GM18951 (cell line): Measurements from ENCODE around the gene OR6F1.
"Not testable (repeated sequence)": the region's sequence is repeated elsewhere in the genome, so short reads cannot be mapped to it uniquely, and the experiment has no call there.

Experiments used
- POLR2A ChIP-seq: IDR thresholded peaks from 4 replicates; pipeline ENCODE4 v1.6.1; 2011; ENCODE audit warnings: mild to moderate bottlenecking; ENCODE audit not compliant: insufficient read length, insufficient read depth; ENCODE audit errors: extremely low read depth
- in situ Hi-C: fragments of 300-500 bp; cut with MboI; formaldehyde crosslinking; loops from one replicate; pipeline ENCODE4 v1.12.0; 2022; ENCODE audit warnings: low sequenced_read_pairs, mixed read lengths, inconsistent platforms; ENCODE audit not compliant: unreplicated experiment

The OR6F1 gene

DNA sequence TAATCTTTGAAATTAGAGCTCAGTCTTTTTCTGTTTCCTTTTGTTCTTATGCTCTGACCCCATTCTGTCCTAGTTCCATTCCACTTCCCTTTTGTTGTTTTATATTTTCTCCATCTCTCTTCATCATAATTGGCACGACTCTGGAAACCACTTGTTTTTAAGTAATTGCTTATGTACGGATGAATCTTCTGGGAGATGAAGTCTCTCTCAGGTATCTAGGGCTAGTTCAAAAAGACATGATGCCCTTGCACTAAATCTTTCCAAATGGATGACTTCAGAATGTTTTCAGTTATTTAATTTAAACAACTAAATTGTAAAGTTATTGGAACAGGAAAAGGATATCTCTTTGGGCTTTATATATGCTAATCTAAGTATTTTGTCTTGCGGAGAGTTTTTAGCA is at the start of gene OR6F1:
Gene OR6F1 (minus strand): TSS at position 101 of the 400 bp plus-strand sequence. CDS start 3,891 bp downstream, outside the sequence.
- TF ChIP-seq POLR2A, result no peak
- in situ Hi-C loops, result no loop called here

DNA sequence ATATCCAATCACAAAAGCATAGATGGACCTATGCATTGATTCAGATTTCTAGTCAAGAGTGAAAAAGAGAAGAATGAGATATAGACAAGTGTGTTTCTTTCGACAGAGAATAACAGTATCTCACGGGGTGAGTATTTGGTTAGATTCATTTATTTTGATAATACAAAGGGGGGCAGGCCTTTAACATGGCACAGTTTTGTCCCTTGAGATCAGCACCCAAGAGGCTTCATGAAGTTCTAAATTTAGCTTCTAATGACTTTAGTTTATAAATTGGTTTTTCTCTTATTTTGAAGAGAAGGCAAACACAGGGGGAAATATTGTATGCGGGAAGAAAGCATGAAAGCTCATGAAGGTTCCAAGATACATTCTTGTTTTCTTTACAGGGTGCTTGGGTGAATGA is 44.0 kb upstream of the OR6F1 start, which contains the start of gene OR1C1:
Gene OR1C1 (minus strand): TSS at position 101 of the 400 bp plus-strand sequence. CDS start 2,150 bp downstream, outside the sequence.
- in situ Hi-C loops, result no loop called here
- no peak for TF ChIP-seq POLR2A

DNA sequence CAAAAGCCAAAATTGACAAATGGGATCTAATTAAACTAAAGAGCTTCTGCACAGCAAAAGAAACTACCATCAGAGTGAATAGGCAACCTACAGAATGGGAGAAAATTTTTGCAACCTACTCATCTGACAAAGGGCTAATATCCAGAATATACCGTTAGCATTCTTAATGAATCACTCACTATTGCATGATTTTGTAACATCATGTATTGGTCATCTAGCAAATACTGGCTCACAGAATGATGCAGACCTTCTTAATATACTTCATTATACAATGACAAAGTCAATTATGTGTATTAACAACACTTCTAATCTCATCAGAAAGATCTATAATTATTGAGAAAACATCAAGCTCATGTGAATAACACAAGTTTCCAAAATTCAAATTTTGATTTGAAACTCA is 37.9 kb upstream of the OR6F1 start:
- in situ Hi-C loops, result not testable (repeated sequence)

DNA sequence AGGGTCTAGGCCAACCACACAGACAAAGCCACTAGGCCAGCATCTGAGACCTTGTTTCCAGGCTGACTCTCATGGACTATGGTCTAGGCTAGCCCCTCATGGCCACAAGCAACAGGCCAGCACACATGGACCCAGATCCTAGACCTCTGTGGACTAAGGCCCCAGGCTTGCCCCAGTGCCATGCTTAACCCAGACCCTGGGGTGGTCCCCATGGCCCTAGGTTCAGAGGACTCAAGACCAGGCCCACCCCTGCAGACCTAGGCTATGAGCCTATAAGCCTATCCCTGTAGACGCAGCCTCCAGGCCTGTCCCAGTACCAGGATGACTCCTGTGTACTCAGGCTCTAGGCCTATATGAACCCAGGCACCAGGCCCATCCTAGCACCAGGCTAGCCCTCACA is 33.4 kb upstream of the OR6F1 start:
- no peak for TF ChIP-seq POLR2A
- in situ Hi-C loops, result no loop called here

DNA sequence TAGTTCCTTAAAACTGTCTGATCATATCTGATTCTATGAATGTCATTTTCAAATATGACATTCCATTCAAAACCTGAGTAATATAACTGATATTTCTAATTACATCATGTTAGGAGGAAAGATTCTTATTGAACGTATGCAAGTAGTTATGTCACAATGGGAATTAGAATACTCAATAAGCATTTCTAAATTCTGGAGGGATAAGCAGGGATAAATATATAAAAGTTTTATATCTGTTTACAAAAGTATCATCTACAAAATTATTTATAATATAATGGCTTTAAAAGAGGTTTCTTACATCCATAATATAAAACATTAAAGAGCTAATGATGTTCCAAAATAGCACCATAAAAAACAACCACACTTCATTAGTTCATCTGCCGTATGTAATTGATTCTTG is 31.6 kb upstream of the OR6F1 start, which contains the start of gene OR14A2:
Gene OR14A2 (minus strand): TSS at position 101 of the 400 bp plus-strand sequence.
- in situ Hi-C loops, result no loop called here
- no peak for TF ChIP-seq POLR2A

DNA sequence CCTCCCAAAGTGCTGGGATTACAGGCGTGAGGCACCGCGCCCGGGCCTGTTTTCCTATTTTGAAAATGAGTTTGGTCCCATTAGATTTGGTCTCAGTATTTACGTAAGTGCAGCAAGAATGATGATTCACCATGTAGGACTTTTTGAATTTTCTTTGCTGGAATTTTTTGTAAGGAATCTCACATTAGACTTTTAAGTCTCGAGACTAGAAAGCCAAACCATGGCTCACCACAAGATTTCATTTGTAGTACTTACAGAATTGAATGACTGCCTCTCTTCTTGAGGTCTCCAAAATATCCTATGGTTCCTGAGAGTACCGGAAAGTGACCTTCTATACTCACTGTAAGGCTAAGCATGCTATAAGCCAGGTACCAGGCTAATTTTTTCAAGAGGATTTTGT is 31.2 kb upstream of the OR6F1 start:
- TF ChIP-seq POLR2A, result no peak
- in situ Hi-C loops, result no loop called here

DNA sequence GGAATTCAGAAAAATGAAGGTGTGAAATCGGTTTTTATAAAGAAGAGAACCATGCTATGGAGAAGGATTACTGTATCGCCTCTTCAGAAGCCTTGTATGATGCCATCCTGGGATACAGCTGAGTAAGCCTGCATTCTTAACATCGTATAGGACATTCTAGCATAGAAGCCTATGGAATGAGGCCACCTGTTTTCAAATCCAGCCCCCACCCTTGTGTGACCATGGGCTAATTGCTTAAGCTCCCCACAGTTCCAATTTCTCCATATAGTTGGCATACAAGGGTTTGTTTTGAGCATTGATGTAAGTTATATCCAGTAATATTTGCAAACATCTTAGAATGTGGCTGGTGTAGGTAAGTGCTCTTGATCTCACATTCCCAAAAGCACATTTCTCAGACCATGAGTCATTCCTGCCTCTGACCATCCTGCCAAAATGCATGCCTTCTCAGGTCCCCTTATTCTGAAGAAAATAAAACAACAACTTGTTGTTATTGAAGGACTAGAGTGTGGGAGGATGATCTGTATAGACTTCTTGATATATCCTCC is 30.0 kb upstream of the OR6F1 start:
- in situ Hi-C loops, result no loop called here
- no peak for TF ChIP-seq POLR2A

DNA sequence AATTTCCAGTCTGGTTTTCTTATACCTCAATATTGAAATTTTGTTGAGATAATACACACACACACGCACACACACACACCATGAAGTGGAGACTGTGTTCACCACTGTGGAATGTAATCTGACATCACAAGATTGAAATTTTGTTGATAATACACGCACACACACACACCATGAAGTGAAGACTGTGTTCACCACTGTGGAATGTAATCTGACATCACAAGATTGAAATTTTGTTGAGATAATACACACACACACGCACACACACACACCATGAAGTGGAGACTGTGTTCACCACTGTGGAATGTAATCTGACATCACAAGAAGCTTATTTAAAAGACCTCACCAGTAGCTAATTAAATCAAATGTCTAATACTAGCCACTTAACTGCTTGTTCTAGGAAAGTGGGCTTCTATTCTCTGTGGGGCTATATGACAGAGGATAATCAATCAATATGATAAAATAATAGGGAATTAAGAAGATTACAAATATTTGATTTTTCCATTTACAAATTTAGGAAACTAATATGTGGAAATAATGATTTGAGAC is 25.8 kb upstream of the OR6F1 start:
- in situ Hi-C loops, result not testable (repeated sequence)

DNA sequence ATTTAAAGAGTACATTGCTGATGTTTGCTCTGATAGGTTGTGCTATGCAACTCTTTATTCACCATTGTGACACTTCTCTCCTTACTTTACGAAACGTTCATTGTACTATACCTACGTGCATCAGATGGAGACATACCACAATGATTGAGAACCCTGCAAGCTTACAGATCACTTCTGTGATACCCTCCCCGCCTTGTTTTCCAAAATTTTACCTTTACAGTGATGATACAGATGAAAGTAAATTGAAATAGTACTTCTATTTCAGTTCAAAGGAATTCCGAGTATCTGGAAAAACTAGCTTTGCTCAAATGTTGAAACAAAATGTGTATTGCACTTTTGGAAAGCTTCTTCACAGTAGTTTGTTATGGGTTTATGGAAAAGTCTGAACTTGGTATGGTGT is 25.3 kb upstream of the OR6F1 start:
- in situ Hi-C loops, result no loop called here
- no peak for TF ChIP-seq POLR2A

DNA sequence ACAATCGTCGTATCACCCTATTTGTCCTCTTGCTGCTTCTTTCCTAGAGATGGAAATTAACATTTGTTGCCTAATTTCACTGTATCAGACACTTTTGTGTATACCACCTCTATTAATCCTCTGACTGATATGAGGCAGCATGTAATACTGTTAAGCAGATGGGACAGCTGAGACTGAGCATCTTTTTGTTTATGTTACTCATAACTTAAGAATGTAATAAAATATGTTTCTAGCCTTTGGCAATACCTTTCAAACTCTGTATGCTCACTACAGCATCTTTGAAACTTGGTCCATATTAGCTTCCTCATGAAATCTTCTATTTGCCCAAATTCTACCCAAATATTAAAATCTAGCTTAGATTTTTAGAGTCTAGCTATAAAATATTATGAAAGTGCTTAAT is 24.3 kb upstream of the OR6F1 start:
- in situ Hi-C loops, result no loop called here
- no peak for TF ChIP-seq POLR2A

DNA sequence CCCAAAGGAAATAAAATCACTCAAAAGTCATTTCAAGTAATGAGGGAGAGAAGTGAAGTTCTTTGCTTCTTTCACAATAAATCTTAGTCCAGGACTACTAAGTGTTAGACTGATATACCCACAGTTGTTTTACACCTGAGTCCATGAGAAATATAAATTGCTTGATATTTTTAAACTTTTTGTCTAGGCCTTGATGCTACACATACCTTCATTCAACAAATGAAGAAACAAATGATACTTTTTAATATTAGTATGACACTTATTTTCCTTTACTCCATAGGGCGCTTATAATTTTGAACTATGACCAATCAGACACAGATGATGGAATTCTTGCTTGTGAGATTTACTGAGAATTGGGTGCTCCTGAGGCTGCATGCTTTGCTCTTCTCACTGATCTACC is 21.9 kb upstream of the OR6F1 start, which contains the start of gene OR14K1:
Gene OR14K1 (plus strand): TSS at position 301 of the 400 bp plus-strand sequence. CDS start 0 bp downstream, at position 301.
- in situ Hi-C loops, result no loop called here
- TF ChIP-seq POLR2A, result no peak

DNA sequence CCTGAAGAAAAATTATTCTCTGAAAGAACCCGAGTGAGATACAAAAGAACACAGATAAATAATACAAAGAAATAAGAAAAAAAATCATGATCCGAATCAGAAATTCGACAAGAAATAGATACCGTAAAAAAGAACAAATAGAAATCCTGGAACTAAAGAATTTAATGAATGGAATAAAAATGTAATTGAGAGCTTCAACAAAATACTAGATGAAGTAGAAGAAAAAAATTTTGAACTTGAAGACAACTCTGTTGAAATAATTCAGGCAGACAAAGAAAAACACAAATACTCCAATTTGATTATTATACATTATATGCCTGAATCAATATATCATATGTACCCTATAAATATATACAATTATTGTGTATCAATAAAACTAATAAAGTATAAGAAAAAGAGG is 4.8 kb upstream of the OR6F1 start:
- no peak for TF ChIP-seq POLR2A
- in situ Hi-C loops, result no loop called here

DNA sequence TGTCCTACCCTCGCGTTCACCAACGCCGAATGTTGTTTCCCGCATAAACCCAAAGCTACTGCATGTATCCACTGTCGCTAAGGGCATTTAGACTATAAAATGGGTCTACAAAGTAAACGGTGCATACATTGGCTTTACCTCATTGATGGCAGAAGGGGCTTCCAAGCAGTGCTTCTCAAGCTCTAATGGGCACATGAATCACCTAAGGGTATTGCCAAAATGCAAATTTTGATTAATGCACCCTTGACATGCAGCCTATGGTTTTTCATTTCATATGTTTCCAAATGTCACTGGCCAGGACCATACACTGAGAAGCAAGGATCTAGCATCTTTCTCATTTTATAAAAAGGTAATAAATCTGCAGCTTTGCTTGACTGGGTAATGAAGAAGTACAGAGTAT is 2.7 kb downstream of the OR6F1 start:
- in situ Hi-C loops, result no loop called here
- no peak for TF ChIP-seq POLR2A

DNA sequence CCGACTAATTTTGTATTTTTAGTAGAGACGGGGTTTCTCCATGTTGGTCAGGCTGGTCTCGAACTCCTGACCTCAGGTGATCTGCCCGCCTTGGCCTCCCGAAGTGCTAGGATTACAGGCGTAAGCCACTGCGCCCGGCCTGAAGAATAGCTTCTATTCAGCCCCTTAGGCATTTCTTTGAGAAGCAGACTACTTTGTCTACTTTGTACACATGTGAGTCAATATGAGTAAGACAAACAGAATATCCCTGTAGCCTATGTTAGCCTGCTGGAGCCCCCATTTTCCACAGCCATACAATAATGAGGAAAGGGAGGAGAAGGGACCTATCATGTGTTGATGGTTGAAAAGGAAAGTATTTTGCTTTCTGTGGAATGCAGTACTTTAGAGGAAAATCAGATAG is 5.8 kb downstream of the OR6F1 start:
- in situ Hi-C loops, result not testable (repeated sequence)

DNA sequence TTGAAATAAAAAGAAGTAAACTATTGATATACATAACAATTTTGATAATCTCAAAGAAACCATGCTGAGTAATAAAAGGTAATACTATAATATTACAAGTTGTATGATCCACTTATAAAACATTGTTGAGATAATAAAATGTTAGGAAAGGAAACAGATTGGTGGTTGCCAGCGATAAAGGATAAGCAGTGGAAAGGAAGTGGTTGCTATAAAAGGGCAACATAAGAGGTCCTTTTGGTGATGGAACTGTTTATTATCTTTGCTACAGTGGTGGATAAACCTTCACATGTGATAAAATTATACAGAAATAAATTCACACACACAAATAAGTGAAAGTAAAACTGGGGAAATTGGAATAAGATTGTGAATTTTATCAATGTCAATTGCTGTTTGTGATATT is 15.1 kb downstream of the OR6F1 start:
- TF ChIP-seq POLR2A, result no peak
- in situ Hi-C loops, result no loop called here

DNA sequence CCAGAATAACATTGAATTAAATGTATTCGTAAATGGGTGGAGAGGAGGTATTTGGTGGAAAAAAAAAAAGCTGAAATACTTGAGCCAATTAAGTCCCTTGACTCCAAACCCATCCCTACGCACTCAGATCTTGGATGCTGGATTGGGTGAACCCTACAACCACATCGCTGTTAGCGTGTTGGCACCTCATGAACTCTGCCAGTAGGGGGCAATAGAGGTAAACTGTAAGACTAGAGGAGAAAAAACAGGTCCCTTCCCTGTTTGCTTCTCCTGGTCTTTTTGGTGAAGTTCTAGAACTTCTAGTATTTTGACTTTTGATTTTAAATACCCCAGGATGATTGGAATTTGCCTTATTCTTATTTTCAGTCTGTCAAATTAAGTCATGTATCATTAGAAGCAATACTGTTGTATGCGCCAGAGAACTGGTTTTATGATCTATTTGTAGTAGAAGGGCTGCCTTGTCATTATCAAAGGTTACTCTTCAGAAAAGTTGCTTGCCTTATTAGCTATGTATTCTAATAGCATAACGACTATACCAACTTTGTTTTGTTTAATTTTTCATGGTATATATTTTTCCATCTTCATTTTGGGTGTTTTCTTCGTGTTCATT is 35.1 kb downstream of the OR6F1 start:
- TF ChIP-seq POLR2A, result no peak
- in situ Hi-C loops, result no loop called here
